Sigmoid colon (tissue), 4 donors: Measurements from ENCODE around the gene TPGS2.

Source experiments
- POLR2A ChIP-seq, 2 donors: fragments of 450-650 bp; IDR thresholded peaks; one replicate each; pipeline ENCODE4 v1.6.1; 2016; ENCODE audit warnings: antibody characterized with exemption in 2 of 2, mild to moderate bottlenecking in 2 of 2, moderate library complexity in 2 of 2
- POLR2AphosphoS5 ChIP-seq, 4 donors: sonication (generic); formaldehyde crosslinking; IDR thresholded peaks; one replicate each; pipeline ENCODE4 v1.6.1; 2017; ENCODE audit warnings: antibody characterized with exemption in 4 of 4
- TF ChIP-seq, protein P1 (sequence below), 4 experiments: fragments of 450-650 bp in 3 of 4; fragments of 200-600 bp in 1 of 4; IDR thresholded peaks; one replicate each; pipeline ENCODE4 v1.5.1; 2016 to 2019; ENCODE audit warnings: antibody characterized with exemption in 4 of 4, mild to moderate bottlenecking in 3 of 4, moderate library complexity in 2 of 4

DNA sequence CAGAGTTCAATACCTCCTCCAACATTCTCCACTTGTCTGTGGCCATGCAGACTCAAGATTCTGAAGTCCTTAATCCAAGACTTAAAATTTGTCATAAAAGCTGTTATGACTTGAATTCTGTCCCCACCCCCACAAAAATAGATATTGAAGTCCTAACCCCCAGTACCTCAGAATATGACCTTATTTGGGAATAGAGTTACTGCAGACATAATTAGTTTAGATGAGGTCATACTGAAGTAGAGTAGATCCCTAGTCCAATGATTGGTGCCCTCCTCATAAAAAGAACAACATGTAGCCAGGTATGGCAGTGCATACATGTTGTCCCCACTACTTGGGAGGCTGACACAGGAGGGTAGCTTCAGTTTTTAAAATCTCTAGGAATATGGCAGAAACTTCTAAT lies 9.2 kb downstream of the TPGS2 start:
- TF ChIP-seq POLR2A (IDR thresholded peaks at IDR 0.05): no peak
- no peak for TF ChIP-seq POLR2AphosphoS5 (IDR thresholded peaks at IDR 0.05)
- TF ChIP-seq, protein P1, sequence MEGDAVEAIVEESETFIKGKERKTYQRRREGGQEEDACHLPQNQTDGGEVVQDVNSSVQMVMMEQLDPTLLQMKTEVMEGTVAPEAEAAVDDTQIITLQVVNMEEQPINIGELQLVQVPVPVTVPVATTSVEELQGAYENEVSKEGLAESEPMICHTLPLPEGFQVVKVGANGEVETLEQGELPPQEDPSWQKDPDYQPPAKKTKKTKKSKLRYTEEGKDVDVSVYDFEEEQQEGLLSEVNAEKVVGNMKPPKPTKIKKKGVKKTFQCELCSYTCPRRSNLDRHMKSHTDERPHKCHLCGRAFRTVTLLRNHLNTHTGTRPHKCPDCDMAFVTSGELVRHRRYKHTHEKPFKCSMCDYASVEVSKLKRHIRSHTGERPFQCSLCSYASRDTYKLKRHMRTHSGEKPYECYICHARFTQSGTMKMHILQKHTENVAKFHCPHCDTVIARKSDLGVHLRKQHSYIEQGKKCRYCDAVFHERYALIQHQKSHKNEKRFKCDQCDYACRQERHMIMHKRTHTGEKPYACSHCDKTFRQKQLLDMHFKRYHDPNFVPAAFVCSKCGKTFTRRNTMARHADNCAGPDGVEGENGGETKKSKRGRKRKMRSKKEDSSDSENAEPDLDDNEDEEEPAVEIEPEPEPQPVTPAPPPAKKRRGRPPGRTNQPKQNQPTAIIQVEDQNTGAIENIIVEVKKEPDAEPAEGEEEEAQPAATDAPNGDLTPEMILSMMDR (IDR thresholded peaks at IDR 0.05): no peak
